H1 (cell line): ENCODE results near the gene MUC4.

Experiments
- FOSL1 ChIP-seq: IDR thresholded peaks from 2 replicates; pipeline ENCODE4 v1.6.1; 2011; ENCODE audit warnings: mild to moderate bottlenecking, low read depth, low read length, moderate library complexity; ENCODE audit not compliant: insufficient read depth
- POLR2AphosphoS5 ChIP-seq: IDR thresholded peaks from 2 replicates; pipeline ENCODE4 v1.6.1; 2011; ENCODE audit warnings: low read depth, low read length
- RBBP5 ChIP-seq: IDR thresholded peaks from 2 replicates; pipeline ENCODE4 v1.7.1; 2012; ENCODE audit warnings: low read depth, mild to moderate bottlenecking, inconsistent platforms, low read length, moderate library complexity, borderline replicate concordance
- RFX5 ChIP-seq: IDR thresholded peaks from 2 replicates; pipeline ENCODE4 v1.6.1; 2011; ENCODE audit warnings: low read depth, low read length, improper control_type of control experiment, borderline replicate concordance
- SP1 ChIP-seq: IDR thresholded peaks from 2 replicates; pipeline ENCODE4 v1.6.1; 2011; ENCODE audit warnings: low read depth, low read length
- SP4 ChIP-seq: IDR thresholded peaks from 2 replicates; pipeline ENCODE4 v1.6.1; 2012; ENCODE audit warnings: low read length, inconsistent platforms
- TEAD4 ChIP-seq: IDR thresholded peaks from 2 replicates; pipeline ENCODE4 v1.6.1; 2012; ENCODE audit warnings: low read depth, low read length, inconsistent platforms, mixed read lengths
- YY1 ChIP-seq: IDR thresholded peaks from 2 replicates; pipeline ENCODE4 v1.6.1; 2011; ENCODE audit warnings: low read depth, mild to moderate bottlenecking, low read length
- TF ChIP-seq, protein P1 (sequence below), 3 experiments: IDR thresholded peaks; 1 replicate in 2 of 3; 2 replicates in 1 of 3; pipeline versions ENCODE4 v1.5.1 to v1.6.1; 2011; ENCODE audit warnings: low read length in 3 of 3, mild to moderate bottlenecking in 3 of 3, inconsistent platforms in 2 of 3, low read depth in 1 of 3, moderate library complexity in 1 of 3; ENCODE audit not compliant: insufficient read depth in 1 of 3; ENCODE audit errors: control extremely low read depth in 1 of 3
- TF ChIP-seq, protein P2 (sequence below): IDR thresholded peaks from 2 replicates; pipeline ENCODE4 v1.6.1; 2012; ENCODE audit warnings: inconsistent platforms

DNA sequence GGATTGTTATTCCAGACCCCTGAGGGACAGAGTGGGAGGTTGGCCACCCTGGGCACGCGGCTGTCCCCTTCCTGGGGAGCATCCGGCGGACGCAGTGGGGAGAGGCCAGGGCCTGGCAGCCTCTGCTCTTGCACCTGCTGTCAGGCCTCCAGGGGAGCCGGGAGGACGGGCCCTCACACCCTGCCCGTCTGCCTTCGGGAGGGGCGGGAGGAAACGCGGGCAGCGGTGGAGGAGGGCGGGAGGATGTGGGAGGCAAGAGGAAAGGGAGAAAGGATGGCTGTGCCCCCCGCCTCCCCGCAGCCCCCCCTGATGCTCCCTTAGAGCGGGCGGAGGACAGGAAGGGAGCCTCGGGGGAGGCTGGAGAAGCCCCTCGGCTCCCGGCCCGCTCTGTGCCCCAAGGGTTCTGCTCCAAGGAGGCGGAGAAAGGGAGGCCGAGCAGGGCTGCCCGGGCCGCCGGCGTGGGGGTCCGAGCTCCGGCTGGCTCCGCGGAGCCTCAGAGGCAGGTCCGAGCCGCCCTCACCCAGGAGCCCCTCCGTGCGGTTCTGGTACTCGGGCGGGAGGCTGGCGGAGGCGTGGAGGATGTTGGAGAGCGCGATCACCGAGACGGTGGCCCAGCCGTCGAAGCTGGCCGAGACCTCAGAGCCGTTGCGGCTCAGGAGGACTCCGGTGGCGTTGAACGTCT lies 50.0 kb downstream of the MUC4 start:
- TF ChIP-seq, protein P1, sequence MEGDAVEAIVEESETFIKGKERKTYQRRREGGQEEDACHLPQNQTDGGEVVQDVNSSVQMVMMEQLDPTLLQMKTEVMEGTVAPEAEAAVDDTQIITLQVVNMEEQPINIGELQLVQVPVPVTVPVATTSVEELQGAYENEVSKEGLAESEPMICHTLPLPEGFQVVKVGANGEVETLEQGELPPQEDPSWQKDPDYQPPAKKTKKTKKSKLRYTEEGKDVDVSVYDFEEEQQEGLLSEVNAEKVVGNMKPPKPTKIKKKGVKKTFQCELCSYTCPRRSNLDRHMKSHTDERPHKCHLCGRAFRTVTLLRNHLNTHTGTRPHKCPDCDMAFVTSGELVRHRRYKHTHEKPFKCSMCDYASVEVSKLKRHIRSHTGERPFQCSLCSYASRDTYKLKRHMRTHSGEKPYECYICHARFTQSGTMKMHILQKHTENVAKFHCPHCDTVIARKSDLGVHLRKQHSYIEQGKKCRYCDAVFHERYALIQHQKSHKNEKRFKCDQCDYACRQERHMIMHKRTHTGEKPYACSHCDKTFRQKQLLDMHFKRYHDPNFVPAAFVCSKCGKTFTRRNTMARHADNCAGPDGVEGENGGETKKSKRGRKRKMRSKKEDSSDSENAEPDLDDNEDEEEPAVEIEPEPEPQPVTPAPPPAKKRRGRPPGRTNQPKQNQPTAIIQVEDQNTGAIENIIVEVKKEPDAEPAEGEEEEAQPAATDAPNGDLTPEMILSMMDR (IDR thresholded peaks at IDR 0.05; ENCODE audit: control extremely low read depth in 1 of 3, insufficient read depth in 1 of 3, low read depth in 1 of 3, low read length in 3 of 3), result no peak
- TF ChIP-seq SP4 (no peak), YY1 (no peak), FOSL1 (no peak), RFX5 (no peak), TEAD4 (no peak), POLR2AphosphoS5 (no peak), SP1 (no peak), RBBP5 (no peak)
- TF ChIP-seq, protein P2, sequence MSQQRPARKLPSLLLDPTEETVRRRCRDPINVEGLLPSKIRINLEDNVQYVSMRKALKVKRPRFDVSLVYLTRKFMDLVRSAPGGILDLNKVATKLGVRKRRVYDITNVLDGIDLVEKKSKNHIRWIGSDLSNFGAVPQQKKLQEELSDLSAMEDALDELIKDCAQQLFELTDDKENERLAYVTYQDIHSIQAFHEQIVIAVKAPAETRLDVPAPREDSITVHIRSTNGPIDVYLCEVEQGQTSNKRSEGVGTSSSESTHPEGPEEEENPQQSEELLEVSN, result no peak
